Measurements from ENCODE around the gene ATP1A1.

The ATP1A1 gene

DNA sequence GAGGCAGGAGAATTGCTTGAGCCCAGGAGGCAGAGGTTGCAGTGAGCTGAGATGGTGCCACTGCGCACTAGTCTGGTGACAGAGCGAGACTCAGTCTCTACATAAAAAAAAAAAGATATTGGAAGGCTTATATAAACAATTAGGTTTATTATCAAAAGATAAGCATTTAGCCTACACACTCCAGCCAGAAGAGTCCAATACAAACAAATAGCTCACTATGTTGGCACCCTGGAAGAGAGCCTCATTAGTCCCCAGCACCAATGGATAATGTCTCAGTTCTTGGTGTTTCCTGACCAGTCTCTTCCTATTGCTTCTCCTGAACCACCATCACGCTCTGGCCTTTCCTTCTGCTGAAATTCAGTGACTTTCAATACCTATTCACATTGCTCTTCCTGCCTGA is 48.6 kb upstream of the ATP1A1 start:
- H3K4me1 ChIP-seq (ENCODE audit: control insufficient read depth, insufficient read depth, low read length): peaks cover 14% of the 10 kb centered on the region
- H3K36me3 ChIP-seq (ENCODE audit: control insufficient read depth in 2 of 2, insufficient read depth in 1 of 2, low read length in 2 of 2): no peaks in the 10 kb centered on the region
- TF ChIP-seq ZNF335 (tag by site-specific recombination; conservative IDR thresholded peaks at IDR 0.05): 0 out of 2 replicates have a peak, but pooled peaks have one; percentile 5
- TF ChIP-seq, protein P1, sequence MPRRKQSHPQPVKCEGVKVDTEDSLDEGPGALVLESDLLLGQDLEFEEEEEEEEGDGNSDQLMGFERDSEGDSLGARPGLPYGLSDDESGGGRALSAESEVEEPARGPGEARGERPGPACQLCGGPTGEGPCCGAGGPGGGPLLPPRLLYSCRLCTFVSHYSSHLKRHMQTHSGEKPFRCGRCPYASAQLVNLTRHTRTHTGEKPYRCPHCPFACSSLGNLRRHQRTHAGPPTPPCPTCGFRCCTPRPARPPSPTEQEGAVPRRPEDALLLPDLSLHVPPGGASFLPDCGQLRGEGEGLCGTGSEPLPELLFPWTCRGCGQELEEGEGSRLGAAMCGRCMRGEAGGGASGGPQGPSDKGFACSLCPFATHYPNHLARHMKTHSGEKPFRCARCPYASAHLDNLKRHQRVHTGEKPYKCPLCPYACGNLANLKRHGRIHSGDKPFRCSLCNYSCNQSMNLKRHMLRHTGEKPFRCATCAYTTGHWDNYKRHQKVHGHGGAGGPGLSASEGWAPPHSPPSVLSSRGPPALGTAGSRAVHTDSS (tag by site-specific recombination; IDR thresholded peaks at IDR 0.05): no peak
- TF ChIP-seq, protein P2, sequence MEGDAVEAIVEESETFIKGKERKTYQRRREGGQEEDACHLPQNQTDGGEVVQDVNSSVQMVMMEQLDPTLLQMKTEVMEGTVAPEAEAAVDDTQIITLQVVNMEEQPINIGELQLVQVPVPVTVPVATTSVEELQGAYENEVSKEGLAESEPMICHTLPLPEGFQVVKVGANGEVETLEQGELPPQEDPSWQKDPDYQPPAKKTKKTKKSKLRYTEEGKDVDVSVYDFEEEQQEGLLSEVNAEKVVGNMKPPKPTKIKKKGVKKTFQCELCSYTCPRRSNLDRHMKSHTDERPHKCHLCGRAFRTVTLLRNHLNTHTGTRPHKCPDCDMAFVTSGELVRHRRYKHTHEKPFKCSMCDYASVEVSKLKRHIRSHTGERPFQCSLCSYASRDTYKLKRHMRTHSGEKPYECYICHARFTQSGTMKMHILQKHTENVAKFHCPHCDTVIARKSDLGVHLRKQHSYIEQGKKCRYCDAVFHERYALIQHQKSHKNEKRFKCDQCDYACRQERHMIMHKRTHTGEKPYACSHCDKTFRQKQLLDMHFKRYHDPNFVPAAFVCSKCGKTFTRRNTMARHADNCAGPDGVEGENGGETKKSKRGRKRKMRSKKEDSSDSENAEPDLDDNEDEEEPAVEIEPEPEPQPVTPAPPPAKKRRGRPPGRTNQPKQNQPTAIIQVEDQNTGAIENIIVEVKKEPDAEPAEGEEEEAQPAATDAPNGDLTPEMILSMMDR (tag by site-specific recombination; IDR thresholded peaks at IDR 0.05): no peak
- H3K27ac ChIP-seq (ENCODE audit: extremely low read depth, low read depth, low read length): no peak overlapping the region; the same call in 1 of the 2 replicates
- ChIA-PET CTCF (interaction anchor here (0.8 kb wide), 1 partner anchor 48 kb away, joined by 3 read pairs; no protein-coding TSS in a partner anchor), POLR2A (no interaction called here)
- H3K9me3 ChIP-seq (ENCODE audit: control insufficient read depth, insufficient read depth, low read depth, low read length): no peaks in the 10 kb centered on the region
- H3K4me3 ChIP-seq (ENCODE audit: low read depth, low read length): no peak overlapping the region

DNA sequence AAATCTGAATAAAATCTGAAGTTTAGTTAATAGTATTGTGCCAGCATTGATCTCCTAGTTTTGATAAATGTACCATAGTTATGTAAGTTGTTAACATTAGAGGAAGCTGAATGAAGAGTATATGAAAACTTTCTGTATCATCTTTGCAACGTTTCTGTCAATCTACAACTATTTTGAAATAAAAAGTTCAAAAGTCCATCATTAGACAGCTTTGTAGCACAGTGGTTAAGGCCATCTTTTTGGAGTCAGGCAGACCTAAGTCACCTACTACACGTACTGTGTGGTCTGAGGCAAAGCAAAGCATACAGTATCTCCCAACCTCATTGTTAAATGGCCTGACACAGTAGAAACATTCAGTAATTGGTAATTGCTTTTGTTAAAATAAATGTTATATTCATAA is 47.9 kb upstream of the ATP1A1 start:
- POLR2A ChIA-PET: no interaction called here
- H3K4me3 ChIP-seq (ENCODE audit: low read depth, low read length): no peak overlapping the region
- H3K9me3 ChIP-seq (ENCODE audit: control insufficient read depth, insufficient read depth, low read depth, low read length): no peaks in the 10 kb centered on the region
- H3K4me1 ChIP-seq (ENCODE audit: control insufficient read depth, insufficient read depth, low read length): peaks cover 19% of the 10 kb centered on the region
- TF ChIP-seq, protein P3, sequence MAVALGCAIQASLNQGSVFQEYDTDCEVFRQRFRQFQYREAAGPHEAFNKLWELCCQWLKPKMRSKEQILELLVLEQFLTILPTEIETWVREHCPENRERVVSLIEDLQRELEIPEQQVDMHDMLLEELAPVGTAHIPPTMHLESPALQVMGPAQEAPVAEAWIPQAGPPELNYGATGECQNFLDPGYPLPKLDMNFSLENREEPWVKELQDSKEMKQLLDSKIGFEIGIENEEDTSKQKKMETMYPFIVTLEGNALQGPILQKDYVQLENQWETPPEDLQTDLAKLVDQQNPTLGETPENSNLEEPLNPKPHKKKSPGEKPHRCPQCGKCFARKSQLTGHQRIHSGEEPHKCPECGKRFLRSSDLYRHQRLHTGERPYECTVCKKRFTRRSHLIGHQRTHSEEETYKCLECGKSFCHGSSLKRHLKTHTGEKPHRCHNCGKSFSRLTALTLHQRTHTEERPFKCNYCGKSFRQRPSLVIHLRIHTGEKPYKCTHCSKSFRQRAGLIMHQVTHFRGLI (tag by site-specific recombination; IDR thresholded peaks at IDR 0.05): no peak
- no peak for TF ChIP-seq ZNF354C (tag by site-specific recombination; IDR thresholded peaks at IDR 0.05; ENCODE audit: borderline replicate concordance, low read depth)
- no peak for TF ChIP-seq ZNF140 (tag by site-specific recombination; IDR thresholded peaks at IDR 0.05)
- TF ChIP-seq ZNF302 (tag by site-specific recombination; IDR thresholded peaks at IDR 0.05; ENCODE audit: low read depth): no peak
- no peak for TF ChIP-seq ZNF223 (tag by site-specific recombination; IDR thresholded peaks at IDR 0.05)
- TF ChIP-seq ZBTB21 (tag by site-specific recombination; IDR thresholded peaks at IDR 0.05): no peak
- TF ChIP-seq, protein P4, sequence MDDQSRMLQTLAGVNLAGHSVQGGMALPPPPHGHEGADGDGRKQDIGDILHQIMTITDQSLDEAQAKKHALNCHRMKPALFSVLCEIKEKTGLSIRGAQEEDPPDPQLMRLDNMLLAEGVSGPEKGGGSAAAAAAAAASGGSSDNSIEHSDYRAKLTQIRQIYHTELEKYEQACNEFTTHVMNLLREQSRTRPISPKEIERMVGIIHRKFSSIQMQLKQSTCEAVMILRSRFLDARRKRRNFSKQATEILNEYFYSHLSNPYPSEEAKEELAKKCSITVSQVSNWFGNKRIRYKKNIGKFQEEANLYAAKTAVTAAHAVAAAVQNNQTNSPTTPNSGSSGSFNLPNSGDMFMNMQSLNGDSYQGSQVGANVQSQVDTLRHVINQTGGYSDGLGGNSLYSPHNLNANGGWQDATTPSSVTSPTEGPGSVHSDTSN (CRISPR knock-in tag; IDR thresholded peaks at IDR 0.05): no peak
- no peak for TF ChIP-seq WT1 (tag by site-specific recombination; IDR thresholded peaks at IDR 0.05)
- no peak for TF ChIP-seq ZNF112 (tag by site-specific recombination; IDR thresholded peaks at IDR 0.05)
- TF ChIP-seq, protein P5, sequence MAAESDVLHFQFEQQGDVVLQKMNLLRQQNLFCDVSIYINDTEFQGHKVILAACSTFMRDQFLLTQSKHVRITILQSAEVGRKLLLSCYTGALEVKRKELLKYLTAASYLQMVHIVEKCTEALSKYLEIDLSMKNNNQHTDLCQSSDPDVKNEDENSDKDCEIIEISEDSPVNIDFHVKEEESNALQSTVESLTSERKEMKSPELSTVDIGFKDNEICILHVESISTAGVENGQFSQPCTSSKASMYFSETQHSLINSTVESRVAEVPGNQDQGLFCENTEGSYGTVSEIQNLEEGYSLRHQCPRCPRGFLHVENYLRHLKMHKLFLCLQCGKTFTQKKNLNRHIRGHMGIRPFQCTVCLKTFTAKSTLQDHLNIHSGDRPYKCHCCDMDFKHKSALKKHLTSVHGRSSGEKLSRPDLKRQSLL (tag by site-specific recombination; IDR thresholded peaks at IDR 0.05): no peak
- no peak for TF ChIP-seq ZSCAN30 (tag by site-specific recombination; IDR thresholded peaks at IDR 0.05)
- TF ChIP-seq ZFP37 (tag by site-specific recombination; IDR thresholded peaks at IDR 0.05): no peak
- no peak overlapping the region for H3K27ac ChIP-seq (ENCODE audit: extremely low read depth, low read depth, low read length)
- CTCF ChIA-PET: no interaction called here
- no peaks in the 10 kb centered on the region for H3K36me3 ChIP-seq (ENCODE audit: control insufficient read depth in 2 of 2, insufficient read depth in 1 of 2, low read length in 2 of 2)

DNA sequence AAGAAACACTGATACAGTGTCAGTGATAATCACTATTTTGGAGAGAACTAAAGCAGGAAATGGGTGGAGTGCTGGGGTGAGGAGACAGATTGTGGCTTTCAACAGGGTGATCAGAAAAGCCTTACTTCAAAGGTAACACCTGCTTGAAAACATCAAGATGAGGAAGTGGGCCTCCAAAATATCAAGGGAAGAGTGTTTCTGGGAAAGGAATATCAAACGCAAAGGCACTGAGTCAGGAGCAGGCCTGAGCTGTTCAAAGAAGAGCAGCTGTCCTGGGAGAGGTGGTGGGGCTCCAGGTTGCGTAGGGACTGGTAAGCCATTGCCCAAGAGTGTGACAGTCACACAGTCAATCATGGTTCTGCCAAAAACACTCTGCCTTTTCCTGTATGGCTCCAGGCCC is 47.1 kb upstream of the ATP1A1 start:
- no peaks in the 10 kb centered on the region for H3K9me3 ChIP-seq (ENCODE audit: control insufficient read depth, insufficient read depth, low read depth, low read length)
- POLR2A ChIA-PET: no interaction called here
- no peaks in the 10 kb centered on the region for H3K36me3 ChIP-seq (ENCODE audit: control insufficient read depth in 2 of 2, insufficient read depth in 1 of 2, low read length in 2 of 2)
- H3K27ac ChIP-seq (ENCODE audit: extremely low read depth, low read depth, low read length): no peak overlapping the region
- CTCF ChIA-PET: interaction anchor here (0.8 kb wide), 1 partner anchor 174 kb away, joined by 3 read pairs; no protein-coding TSS in a partner anchor
- H3K4me1 ChIP-seq (ENCODE audit: control insufficient read depth, insufficient read depth, low read length): peaks cover 26% of the 10 kb centered on the region
- H3K4me3 ChIP-seq (ENCODE audit: low read depth, low read length): no peak overlapping the region
- TF ChIP-seq ZNF626 (tag by site-specific recombination; IDR thresholded peaks at IDR 0.05): no peak
- TF ChIP-seq MYNN (tag by site-specific recombination; IDR thresholded peaks at IDR 0.05; ENCODE audit: borderline replicate concordance): no peak
- TF ChIP-seq, protein P6, sequence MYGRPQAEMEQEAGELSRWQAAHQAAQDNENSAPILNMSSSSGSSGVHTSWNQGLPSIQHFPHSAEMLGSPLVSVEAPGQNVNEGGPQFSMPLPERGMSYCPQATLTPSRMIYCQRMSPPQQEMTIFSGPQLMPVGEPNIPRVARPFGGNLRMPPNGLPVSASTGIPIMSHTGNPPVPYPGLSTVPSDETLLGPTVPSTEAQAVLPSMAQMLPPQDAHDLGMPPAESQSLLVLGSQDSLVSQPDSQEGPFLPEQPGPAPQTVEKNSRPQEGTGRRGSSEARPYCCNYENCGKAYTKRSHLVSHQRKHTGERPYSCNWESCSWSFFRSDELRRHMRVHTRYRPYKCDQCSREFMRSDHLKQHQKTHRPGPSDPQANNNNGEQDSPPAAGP (tag by site-specific recombination; IDR thresholded peaks at IDR 0.05): no peak
- TF ChIP-seq, protein P1 (tag by site-specific recombination; IDR thresholded peaks at IDR 0.05): no peak
- TF ChIP-seq ZNF510 (tag by site-specific recombination; IDR thresholded peaks at IDR 0.05; ENCODE audit: insufficient replicate concordance): no peak
- TF ChIP-seq, protein P7, sequence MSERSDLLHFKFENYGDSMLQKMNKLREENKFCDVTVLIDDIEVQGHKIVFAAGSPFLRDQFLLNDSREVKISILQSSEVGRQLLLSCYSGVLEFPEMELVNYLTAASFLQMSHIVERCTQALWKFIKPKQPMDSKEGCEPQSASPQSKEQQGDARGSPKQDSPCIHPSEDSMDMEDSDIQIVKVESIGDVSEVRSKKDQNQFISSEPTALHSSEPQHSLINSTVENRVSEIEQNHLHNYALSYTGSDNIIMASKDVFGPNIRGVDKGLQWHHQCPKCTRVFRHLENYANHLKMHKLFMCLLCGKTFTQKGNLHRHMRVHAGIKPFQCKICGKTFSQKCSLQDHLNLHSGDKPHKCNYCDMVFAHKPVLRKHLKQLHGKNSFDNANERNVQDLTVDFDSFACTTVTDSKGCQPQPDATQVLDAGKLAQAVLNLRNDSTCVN (tag by site-specific recombination; optimal IDR thresholded peaks at IDR 0.05): no peak
